Ecto neural progenitor cell (in vitro differentiated cells): ENCODE results near the gene CYP1B1.
A peak's percentile ranks its signal among the peaks of the same experiment; 100 is the strongest.
"Not testable (repeated sequence)": the region's sequence is repeated elsewhere in the genome, so short reads cannot be mapped to it uniquely, and the experiment has no call there.

Source experiments
- DNase-seq: peaks from one replicate; pipeline ENCODE4 v3.0.0-alpha.2; 2018; ENCODE audit warnings: low spot score

The CYP1B1 gene

DNA sequence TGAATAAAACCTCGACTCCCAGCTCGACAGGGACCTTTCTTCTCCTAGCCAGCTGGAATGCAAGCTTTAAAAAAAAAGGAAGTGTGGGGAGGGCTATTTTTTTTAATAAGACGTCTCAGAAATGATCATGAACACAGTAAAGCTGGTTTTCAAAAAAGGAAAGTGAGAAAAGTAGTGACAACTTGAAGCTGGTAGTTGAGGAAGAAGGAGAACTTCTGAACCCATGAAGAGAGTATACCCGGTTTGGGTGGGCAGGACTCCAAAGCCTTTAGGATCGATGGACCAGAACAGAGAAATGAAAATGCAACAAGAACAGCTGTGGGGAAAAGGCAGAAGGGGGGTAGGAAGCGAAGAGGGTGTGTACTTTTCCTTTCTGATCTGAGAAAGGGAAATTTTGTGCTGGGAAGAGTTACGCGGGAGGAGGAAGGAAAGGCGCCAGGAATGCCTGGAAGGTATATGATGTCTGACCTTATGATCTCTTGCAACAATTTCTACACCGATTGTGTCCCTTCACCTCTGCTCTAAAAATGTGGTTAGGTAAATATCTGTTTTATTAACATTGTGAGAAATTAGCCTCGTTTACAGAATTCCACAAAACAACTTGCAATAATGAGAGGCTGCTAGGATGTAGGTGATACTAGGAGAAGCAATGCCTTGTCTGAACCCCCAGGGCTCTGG lies 22.6 kb upstream of the CYP1B1 start:
- no peak for DNase-seq

- DNase-seq = no peak
Observed at GRCh38 chr2:38097988-38098385, 22.0 kb upstream of the CYP1B1 start.

GRCh38 chr2:38097258-38097987 lies 21.5 kb upstream of the CYP1B1 start:
- no peak for DNase-seq

DNA sequence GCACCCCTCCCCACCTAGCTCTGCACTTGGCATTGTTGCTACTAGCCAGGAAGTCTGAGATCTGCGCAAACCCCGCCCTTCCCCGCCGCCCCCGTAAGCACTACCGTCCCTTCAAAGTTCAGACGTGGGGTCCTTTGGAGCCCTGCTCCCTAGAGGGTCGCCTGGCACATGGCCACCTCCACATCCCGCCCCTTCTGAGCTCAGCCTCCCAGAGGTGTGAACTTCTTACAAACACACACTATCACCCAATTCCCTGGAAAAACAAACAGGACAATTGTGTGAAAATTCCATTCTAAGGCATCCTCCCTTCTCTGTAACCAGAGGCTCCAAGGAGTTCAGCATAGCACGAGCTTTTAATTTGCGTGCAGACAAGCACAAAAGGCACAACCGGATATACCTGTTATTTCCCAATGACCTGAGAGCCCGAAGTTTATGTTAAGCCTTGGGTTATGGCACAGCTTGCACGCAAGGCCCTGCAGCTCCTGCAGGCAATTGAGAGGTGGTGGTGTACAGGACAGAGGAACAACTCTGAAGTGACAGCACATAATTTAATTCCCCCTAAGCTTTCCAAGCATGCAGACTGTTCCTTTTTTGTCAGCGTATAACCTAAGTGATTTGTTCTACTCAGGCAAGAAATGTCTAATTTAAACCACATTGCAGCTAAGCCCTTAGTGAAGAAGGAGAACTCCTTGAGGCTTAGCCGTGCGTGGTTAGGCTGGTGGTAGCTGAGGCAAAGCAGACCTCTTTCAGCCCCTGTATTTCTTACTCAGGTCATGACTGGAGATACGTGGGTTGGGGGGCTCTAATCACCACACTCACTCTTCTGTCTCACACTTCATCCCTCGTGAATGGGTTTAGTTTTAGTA lies 20.3 kb upstream of the CYP1B1 start:
- no peak for DNase-seq

- no peak for DNase-seq
Observed at GRCh38 chr2:38095079-38095995, 19.4 kb upstream of the CYP1B1 start.

- no peak for DNase-seq
Observed at GRCh38 chr2:38093527-38094165, 17.7 kb upstream of the CYP1B1 start.

DNA sequence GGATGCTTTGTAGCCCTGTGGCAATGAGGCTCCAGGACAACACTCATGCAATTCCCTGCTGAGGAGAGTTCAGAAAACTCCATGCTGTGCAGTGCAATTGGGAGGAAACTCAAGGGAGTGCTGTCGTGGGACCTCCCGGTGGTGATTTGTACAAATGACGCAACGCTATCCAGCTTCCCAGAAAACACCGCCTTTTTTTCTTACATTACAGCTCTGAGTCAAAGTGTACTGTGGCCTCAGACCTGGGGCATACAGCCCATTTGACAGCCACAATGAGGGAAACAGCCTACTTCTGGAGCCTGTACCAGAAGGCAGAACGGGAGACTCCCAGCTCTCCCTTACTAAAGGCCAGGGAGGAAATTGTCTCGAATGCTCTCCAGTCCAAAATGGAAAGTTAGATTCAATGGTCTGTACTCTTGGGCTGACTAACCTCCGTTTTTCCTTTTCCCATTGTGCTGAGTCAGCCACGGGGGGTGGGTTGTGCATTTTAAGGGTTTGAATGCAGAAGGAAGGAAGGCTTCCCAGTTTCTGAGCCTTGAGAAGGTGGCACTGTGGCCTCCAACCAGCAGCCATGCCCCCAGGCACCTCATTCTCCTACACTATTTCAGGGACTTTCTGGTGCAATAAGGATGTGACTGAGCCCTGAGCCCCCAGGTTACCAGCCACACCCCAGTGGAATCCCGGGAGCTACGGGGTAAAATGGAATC lies 16.4 kb upstream of the CYP1B1 start:
- DNase-seq = no peak

DNA sequence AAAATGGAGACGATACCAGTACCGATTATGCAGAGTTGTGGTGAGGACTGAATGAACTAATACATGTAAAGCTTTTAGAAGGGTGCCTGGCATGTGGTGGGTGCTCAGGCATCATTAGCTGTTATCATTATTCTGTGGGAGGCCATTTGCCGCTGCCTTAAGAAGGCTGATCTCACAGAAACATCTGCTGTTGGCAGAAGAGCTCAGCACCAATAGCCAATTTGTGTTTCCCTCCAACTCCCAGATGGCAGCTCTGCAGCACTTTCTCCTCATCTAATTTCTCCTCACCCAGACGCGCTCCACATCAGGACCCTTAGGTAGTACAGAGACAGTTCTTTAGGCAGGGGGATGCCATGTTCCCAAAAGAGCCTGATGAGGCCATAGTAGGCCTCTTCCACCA lies 15.8 kb upstream of the CYP1B1 start:
- DNase-seq = no peak

- no peak for DNase-seq
Observed at GRCh38 chr2:38090928-38091327, 15.0 kb upstream of the CYP1B1 start.

GRCh38 chr2:38090212-38090611 lies 14.3 kb upstream of the CYP1B1 start:
- DNase-seq = not testable (repeated sequence)

DNA sequence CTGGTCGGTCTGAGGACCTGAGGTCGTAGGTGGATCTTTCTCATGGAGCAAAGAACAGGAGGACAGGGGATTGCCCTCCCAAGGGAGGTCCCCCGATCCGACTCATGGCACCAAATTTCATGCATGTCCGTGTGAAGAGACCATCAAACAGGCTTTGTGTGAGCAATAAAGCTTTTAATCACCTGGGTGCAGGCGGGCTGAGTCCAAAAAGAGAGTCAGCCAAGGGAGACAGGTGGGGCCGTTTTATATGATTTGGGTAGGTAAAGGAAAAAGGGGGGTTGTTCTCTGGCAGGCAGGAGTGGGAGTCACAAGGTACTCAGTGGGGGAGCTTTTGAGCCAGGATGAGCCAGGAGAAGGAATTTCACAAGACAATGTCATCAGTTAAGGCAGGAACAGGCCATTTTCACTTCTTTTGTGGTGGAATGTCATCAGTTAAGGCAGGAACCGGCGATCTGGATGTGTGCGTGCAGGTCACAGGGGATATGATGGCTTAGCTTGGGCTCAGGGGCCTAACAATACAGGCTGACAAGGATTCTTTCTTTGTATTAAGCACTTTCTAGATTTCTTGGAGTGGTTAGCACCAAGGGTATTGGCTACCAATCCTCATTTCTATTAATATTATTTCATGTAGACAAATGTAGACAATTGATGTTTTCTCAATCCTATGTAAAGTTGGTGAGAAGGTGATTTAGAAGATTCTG lies 10.2 kb upstream of the CYP1B1 start:
- DNase-seq = not testable (repeated sequence)

GRCh38 chr2:38084556-38084955 lies 8.6 kb upstream of the CYP1B1 start:
- not testable (repeated sequence) for DNase-seq

- not testable (repeated sequence) for DNase-seq
Observed at GRCh38 chr2:38082727-38083126, 6.8 kb upstream of the CYP1B1 start.

DNA sequence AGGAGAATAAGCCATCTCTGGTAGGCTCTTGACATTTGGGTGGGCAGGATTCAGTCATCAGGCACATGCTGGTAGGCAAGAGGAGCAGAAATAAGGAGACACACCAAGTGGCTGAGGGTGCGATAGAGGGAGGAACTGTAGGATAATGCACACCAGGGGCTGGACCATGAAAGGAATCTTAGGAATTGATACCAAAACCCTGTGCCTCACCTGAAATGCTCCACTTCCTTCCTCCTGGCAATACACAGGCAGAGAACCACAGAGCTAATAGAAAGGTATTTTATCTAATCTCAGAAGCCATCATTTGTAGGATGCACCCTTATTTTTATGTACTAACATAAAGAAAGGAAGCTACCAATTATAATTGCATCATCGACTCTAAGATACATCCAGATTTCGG lies 4.4 kb upstream of the CYP1B1 start:
- DNase-seq = no peak

DNA sequence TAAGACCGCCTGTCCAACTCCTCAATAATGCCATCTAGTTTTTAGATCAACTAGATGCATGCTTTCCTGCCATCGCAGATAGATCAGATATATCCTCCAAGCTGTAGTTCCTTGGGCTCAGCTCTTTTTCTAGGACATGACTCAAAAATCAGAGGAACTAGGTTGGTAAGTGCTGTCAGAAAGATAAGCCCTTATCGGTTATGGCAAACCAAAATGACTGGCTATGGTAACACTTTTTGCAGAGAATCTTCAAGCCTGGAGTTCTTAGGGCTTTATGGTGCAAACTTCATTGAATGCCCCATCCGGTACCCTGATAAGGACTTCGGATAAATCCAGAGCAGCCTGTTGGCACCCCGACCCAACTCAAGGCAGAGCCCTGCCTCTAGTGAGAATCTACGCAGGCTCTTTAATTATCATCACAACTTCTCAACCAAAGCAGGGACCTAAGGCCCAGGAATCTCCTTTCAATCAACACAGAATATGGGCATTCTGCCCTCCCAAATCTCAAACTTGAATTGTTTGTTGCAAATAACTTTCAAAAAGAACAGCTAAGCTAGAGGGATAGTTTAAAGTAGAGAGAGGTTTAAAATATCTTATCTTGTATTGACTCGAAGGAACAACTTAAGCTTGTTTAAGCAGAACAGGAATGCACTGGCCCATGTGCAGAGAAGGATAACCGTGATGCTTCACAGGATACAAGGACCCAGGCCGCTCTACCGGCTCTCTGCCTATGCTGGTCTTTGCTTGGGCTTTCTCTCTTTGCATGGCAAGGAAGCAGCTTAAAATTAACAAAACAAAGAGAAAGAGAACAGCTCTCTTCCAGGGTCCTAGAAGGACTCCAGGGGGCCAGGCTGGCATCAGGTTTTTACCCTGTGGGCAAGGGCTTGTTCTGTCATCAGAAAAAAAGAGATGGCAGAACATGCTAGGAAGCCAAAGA lies 3.4 kb upstream of the CYP1B1 start:
- DNase-seq = no peak

GRCh38 chr2:38077431-38077769 lies 1.4 kb upstream of the CYP1B1 start:
- no peak for DNase-seq

DNA sequence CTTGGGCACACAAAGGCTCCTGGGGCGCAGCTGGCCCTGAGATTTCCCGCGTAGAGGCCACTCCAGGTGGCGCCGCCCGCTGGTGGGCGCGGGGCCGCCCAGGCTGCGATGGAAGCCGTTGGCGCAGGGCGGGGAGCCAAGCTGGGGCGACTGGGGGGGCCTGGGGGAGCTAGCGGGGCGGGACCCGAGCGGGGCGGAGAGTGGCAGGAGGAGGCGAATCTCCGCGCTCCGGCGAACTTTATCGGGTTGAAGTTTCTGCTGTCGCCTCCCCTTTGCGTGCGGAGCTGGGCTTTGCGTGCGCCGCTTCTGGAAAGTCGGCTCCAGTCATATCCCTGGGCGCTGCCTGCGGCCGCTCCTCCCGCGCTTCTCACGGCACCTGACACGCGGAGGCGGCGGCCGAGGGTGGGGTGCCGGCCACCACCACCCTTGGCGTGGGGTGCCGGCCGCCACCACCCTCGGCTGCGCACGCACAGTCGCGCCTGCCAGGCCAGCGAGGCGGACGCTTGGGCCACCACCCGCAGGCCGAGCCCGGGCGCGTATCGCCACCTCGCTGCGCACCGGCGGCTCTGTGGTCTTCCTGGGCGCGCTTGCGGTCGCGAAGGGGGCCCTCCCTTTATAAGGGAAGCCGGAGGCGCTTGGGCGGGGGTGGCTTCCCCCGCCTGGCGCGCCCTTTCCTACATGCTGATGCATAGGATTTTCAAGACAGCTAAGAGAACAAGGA lies 919 bp upstream of the CYP1B1 start:
- peak; percentile 83 for DNase-seq

DNA sequence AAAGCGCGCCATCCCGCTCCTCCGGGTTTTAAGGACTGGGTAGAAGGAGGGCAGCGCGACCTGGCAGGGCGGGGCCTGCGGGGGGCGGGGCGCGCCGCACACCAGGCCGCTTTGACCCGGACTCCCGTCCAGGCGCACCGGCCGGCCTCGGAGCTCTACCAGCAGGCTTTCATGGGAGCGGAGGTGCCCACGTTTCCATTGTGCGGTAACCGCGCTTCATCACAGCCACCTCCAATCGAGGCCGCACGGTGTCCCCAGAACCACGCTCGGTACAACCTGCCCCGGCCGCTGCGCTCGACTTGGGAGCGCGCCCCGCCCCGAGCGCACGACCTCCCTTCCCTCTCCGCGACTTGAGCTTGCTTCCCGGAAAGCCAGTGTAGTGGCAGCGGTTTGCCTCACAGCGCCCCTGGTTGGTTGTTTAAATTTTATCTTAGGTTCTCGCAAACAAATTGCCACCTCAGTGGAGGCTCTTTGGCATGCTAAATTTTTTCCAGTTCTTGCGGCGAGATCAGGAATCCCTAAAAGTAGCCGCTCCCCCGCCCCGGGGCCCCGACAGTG lies 280 bp upstream of the CYP1B1 start:
- DNase-seq = peak; percentile 84
